HG03565 (cell line): Measurements from ENCODE around the gene HLA-DMB.
A peak's percentile ranks its signal among the peaks of the same experiment; 100 is the strongest.

Source experiments
- ATAC-seq: cut with Tn5 transposase; IDR thresholded peaks from one replicate; pipeline ENCODE4 v1.9.1; 2021; ENCODE audit warnings: mild to moderate bottlenecking, moderate library complexity; ENCODE audit not compliant: unreplicated experiment

The HLA-DMB gene

GRCh38 chr6:32940656-32941213 is at the start of gene HLA-DMB:
Gene HLA-DMB, minus strand, starts transcription at chr6:32941028. Its CDS starts 221 bp downstream, at chr6:32940807.
- ATAC-seq = peak; percentile 45

GRCh38 chr6:32989368-32989767 is 48.5 kb upstream of the HLA-DMB start:
- no peak for ATAC-seq

GRCh38 chr6:32984622-32985389 is 44.0 kb upstream of the HLA-DMB start:
- ATAC-seq = no peak

GRCh38 chr6:32983964-32984621 is 43.3 kb upstream of the HLA-DMB start:
- ATAC-seq = no peak

- no peak for ATAC-seq
Measured at GRCh38 chr6:32983493-32983848, 42.6 kb upstream of the HLA-DMB start.

- ATAC-seq = no peak
Measured at GRCh38 chr6:32982702-32983492, 42.1 kb upstream of the HLA-DMB start.

GRCh38 chr6:32982084-32982701 is 41.4 kb upstream of the HLA-DMB start:
- ATAC-seq = no peak

GRCh38 chr6:32980488-32981038 is 39.7 kb upstream of the HLA-DMB start:
- ATAC-seq = no peak

- no peak for ATAC-seq
Measured at GRCh38 chr6:32979720-32980487, 39.1 kb upstream of the HLA-DMB start.

GRCh38 chr6:32977953-32978324 is 37.1 kb upstream of the HLA-DMB start:
- no peak for ATAC-seq

GRCh38 chr6:32977272-32977952 is 36.6 kb upstream of the HLA-DMB start:
- ATAC-seq = no peak

GRCh38 chr6:32976334-32977069 is 35.7 kb upstream of the HLA-DMB start:
- ATAC-seq = no peak

- ATAC-seq = no peak
Measured at GRCh38 chr6:32975886-32976285, 35.1 kb upstream of the HLA-DMB start.

- ATAC-seq = no peak
Measured at GRCh38 chr6:32974541-32975308, 33.9 kb upstream of the HLA-DMB start.

GRCh38 chr6:32974016-32974333 is 33.1 kb upstream of the HLA-DMB start:
- ATAC-seq = no peak

GRCh38 chr6:32973144-32974015 is 32.6 kb upstream of the HLA-DMB start:
- no peak for ATAC-seq
